HepG2 (cell line): Measurements from ENCODE around the gene CELF2. TPM values are rescaled to one million over a fixed set of nuclear protein-coding genes. Genes with fewer than 3 reads are reported as not detected.

Source experiments
- ATAC-seq: fragments of 200-7000 bp; cut with Tn5 transposase; 3 replicates; pipeline ENCODE4 v1.9.1; 2020; ENCODE audit warnings: mild to moderate bottlenecking, moderate library complexity
- BruUV-seq: library from RNA; stranded (reverse); fragments of 400-500 nt; replicated peaks from 2 replicates; lab custom pipeline; 2021; lab: Mats Ljungman, UMichigan
- CTCF ChIA-PET: fragments of 300-600 bp; formaldehyde crosslinking; extraction: SDS; loops from one replicate; lab custom pipeline; 2021; ENCODE audit warnings: low total read pairs, inconsistent platforms, low intra/inter-chr PET ratio; lab: Yijun Ruan, JAX
- POLR2A ChIA-PET: fragments of 350-600 bp; sonication (Branson Sonifier 250); formaldehyde crosslinking; loops from one replicate; lab custom pipeline; 2020; ENCODE audit warnings: antibody characterized with exemption, inconsistent platforms; lab: Yijun Ruan, JAX
- DNase-seq: peaks from one replicate; pipeline ENCODE4 v3.0.0-alpha.2; 2015; ENCODE audit warnings: low spot score
- FAIRE-seq: peaks from 3 replicates; lab custom pipeline; 2011; peaks lifted over from hg19 to GRCh38; lab: Jason Lieb, UNC
- H2AFZ ChIP-seq: one replicate; pipeline ENCODE4 v1.6.1; 2011; ENCODE audit warnings: low read length, inconsistent platforms
- H3K27ac ChIP-seq: fragments of 300-600 bp; 3 replicates; pipeline ENCODE4 v1.8.0; 2011; ENCODE audit warnings: mixed run types, mild to moderate bottlenecking, mixed read lengths, low read length, inconsistent platforms; ENCODE audit not compliant: insufficient read depth; ENCODE audit errors: extremely low read length
- H3K27me3 ChIP-seq, 2 experiments: fragments of 200-600 bp in 1 of 2; 2 replicates in 1 of 2; 3 replicates in 1 of 2; pipeline versions ENCODE4 v1.6.0 to v1.8.0; 2011; ENCODE audit warnings: low read length in 2 of 2, mild to moderate bottlenecking in 2 of 2, moderate library complexity in 2 of 2, inconsistent platforms in 1 of 2; ENCODE audit not compliant: insufficient read depth in 2 of 2, control insufficient read depth in 1 of 2
- H3K36me3 ChIP-seq, 2 experiments: fragments of 200-600 bp in 1 of 2; replicated peaks in 1 of 2; 2 replicates in 1 of 2; 3 replicates in 1 of 2; pipeline versions ENCODE4 v1.5.1 to v1.8.0; 2011; ENCODE audit warnings: low read length in 2 of 2, inconsistent platforms in 1 of 2; ENCODE audit not compliant: insufficient read depth in 2 of 2, control insufficient read depth in 1 of 2
- H3K4me1 ChIP-seq: 2 replicates; pipeline ENCODE4 v1.5.1; 2012; ENCODE audit warnings: low read length, inconsistent platforms; ENCODE audit not compliant: insufficient read depth
- H3K4me2 ChIP-seq: 2 replicates; pipeline ENCODE4 v1.6.0; 2011; ENCODE audit warnings: low read depth, low read length, inconsistent platforms
- H3K4me3 ChIP-seq, 3 experiments: fragments of 200-600 bp in 1 of 3; sonication (generic), shearing (Covaris generic) in 1 of 3; replicated peaks in 1 of 3; 2 replicates each; pipeline ENCODE4 v1.5.1; 2011 to 2016; ENCODE audit warnings: low read length in 3 of 3, inconsistent platforms in 2 of 3, low read depth in 2 of 3, mild to moderate bottlenecking in 2 of 3, control low read depth in 1 of 3, mixed read lengths in 1 of 3; ENCODE audit not compliant: insufficient read depth in 1 of 3
- H3K79me2 ChIP-seq: one replicate; pipeline ENCODE4 v1.6.1; 2011; ENCODE audit warnings: low read length, inconsistent platforms; ENCODE audit not compliant: insufficient read depth
- H3K9ac ChIP-seq: 2 replicates; pipeline ENCODE4 v1.6.0; 2011; ENCODE audit warnings: mild to moderate bottlenecking, low read depth, low read length, inconsistent platforms; ENCODE audit not compliant: insufficient read depth
- H3K9me3 ChIP-seq: 2 replicates; pipeline ENCODE4 v1.5.1; 2012; ENCODE audit warnings: mild to moderate bottlenecking, low read length
- H4K20me1 ChIP-seq: 2 replicates; pipeline ENCODE4 v1.6.0; 2011; ENCODE audit warnings: inconsistent platforms, mild to moderate bottlenecking, low read length, moderate library complexity; ENCODE audit not compliant: insufficient read depth
- LRRFIP1 ChIP-seq: sonication (generic); formaldehyde crosslinking; conservative IDR thresholded peaks from 2 replicates; pipeline ENCODE4 v1.4.0; 2020; ENCODE audit warnings: missing genetic modification reagents
- YEATS4 ChIP-seq: sonication (generic); formaldehyde crosslinking; IDR thresholded peaks from 2 replicates; pipeline ENCODE4 v1.4.0; 2020; ENCODE audit warnings: missing genetic modification reagents, borderline replicate concordance
- ZNF331 ChIP-seq: sonication (generic); formaldehyde crosslinking; IDR thresholded peaks from 2 replicates; pipeline ENCODE4 v1.4.0; 2020; ENCODE audit warnings: missing genetic modification reagents
- WGBS: methylation state at CpG from one replicate; pipeline ENCODE4 v1.1.6; 2017; ENCODE audit warnings: low lambda C conversion rate; 5-methylcytosine and 5-hydroxymethylcytosine counted together
- in situ Hi-C: cut with HindIII; loops from 2 replicates; pipeline ENCODE4 v1.10.0; 2017; ENCODE audit warnings: low pct_unique_long_range_greater_than_20kb; ENCODE audit not compliant: extremely low pct_ligation_motif_present
- intact Hi-C: fragments of 100-400 bp; cut with micrococcal nuclease; formaldehyde crosslinking; loops from one replicate; pipeline ENCODE4 v1.10.0; 2022; ENCODE audit not compliant: unreplicated experiment
- polyA plus RNA-seq, 8 experiments: library from polyadenylated mRNA; depleted of rRNA in 3 of 8; stranded (reverse) in 7 of 8; unstranded in 1 of 8; fragments of >200 nt; fragmentation: Illumina TruSeq in 4 of 8; extraction: Trizol in 4 of 8; gene quantifications; 2 replicates each; pipeline versions ENCODE4 v1.2.1 to v1.2.3, GENCODE V29; 2011 to 2016; ENCODE audit warnings: low read depth in 4 of 8, missing spikeins in 1 of 8, mixed read lengths in 1 of 8; ENCODE audit not compliant: insufficient read depth in 1 of 8
- total RNA-seq, 5 experiments: library from RNA; depleted of rRNA; stranded (reverse); fragments of >200 nt; fragmentation: Illumina TruSeq; extraction: Trizol; gene quantifications; 2 replicates each; pipeline ENCODE4 v1.2.3, GENCODE V29; 2016; ENCODE audit warnings: low read depth in 1 of 5
- TF ChIP-seq, protein P1 (sequence below): IDR thresholded peaks from 2 replicates; pipeline ENCODE4 v1.6.1; 2016; ENCODE audit warnings: low read depth, borderline replicate concordance
- TF ChIP-seq, protein P2 (sequence below): sonication (generic); formaldehyde crosslinking; IDR thresholded peaks from 2 replicates; pipeline ENCODE4 v1.5.0; 2020; ENCODE audit warnings: mild to moderate bottlenecking, missing genetic modification reagents, borderline replicate concordance

The CELF2 gene
- total and polyA plus RNA-seq, 2 of the 13 experiments (the other 11 are each of a cell fraction or from before 2014, with no cell fraction given): not detected

GRCh38 chr10:11237571-11237970 lies 219.9 kb downstream of the CELF2 start (continued):
- TF ChIP-seq, protein P1, sequence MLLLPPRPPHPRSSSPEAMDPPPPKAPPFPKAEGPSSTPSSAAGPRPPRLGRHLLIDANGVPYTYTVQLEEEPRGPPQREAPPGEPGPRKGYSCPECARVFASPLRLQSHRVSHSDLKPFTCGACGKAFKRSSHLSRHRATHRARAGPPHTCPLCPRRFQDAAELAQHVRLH: no peak

- intact Hi-C loops: no loop called here
- Histone ChIP-seq H3K4me2 (no peak overlapping the region), H2AFZ (no peak overlapping the region), H4K20me1 (no peaks in the 10 kb centered on the region), H3K27ac (no peak overlapping the region), H3K9ac (no peak overlapping the region), H3K36me3 (no peaks in the 10 kb centered on the region), H3K27me3 (peaks cover 1 to 26% of the 10 kb centered on the region in 2 experiments; a peak in 3 of 5 replicates), H3K79me2 (no peaks in the 10 kb centered on the region), H3K4me1 (no peaks in the 10 kb centered on the region), H3K9me3 (no peaks in the 10 kb centered on the region), H3K4me3 (no peak overlapping the region)
- no peak for ATAC-seq
- WGBS: 7% methylated on average over 4 of the region's 4 CpGs
- no TSS peak for BruUV-seq
- ChIA-PET POLR2A (no interaction called here), CTCF (no interaction called here)
- no peak for TF ChIP-seq ZNF331 (CRISPR knock-in tag)
- FAIRE-seq: no peak
- in situ Hi-C loops: no loop called here
- no peak for DNase-seq
Observed at GRCh38 chr10:11238893-11239292, 221.2 kb downstream of the CELF2 start.

DNA sequence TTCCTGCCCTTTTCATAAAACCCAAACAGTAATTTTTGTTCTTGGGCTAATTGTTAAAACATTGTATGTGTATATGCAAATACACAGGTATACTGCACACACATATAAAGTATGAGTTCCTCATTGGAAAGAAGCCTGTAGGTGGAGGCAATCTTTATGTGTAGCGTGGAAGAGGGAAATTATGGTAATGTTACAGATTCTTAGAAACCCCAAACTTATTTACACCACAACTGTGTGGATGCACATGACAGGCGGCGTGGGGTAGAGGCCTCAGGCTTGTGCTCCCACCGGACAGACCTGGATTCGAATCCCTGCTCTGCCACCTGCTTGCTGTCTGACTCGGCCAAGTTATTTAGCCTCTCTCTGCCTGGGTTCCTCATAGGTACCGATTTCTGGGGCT lies 223.0 kb downstream of the CELF2 start:
- CTCF ChIA-PET: no interaction called here
- POLR2A ChIA-PET: no interaction called here
- intact Hi-C loops: no loop called here
- no peak for FAIRE-seq
- H2AFZ ChIP-seq: no peak overlapping the region
- BruUV-seq: no TSS peak
- WGBS: 5% methylated on average over 7 of the region's 7 CpGs
- H4K20me1 ChIP-seq: no peaks in the 10 kb centered on the region
- H3K27ac ChIP-seq: no peak overlapping the region
- H3K79me2 ChIP-seq: no peaks in the 10 kb centered on the region
- TF ChIP-seq, protein P2, sequence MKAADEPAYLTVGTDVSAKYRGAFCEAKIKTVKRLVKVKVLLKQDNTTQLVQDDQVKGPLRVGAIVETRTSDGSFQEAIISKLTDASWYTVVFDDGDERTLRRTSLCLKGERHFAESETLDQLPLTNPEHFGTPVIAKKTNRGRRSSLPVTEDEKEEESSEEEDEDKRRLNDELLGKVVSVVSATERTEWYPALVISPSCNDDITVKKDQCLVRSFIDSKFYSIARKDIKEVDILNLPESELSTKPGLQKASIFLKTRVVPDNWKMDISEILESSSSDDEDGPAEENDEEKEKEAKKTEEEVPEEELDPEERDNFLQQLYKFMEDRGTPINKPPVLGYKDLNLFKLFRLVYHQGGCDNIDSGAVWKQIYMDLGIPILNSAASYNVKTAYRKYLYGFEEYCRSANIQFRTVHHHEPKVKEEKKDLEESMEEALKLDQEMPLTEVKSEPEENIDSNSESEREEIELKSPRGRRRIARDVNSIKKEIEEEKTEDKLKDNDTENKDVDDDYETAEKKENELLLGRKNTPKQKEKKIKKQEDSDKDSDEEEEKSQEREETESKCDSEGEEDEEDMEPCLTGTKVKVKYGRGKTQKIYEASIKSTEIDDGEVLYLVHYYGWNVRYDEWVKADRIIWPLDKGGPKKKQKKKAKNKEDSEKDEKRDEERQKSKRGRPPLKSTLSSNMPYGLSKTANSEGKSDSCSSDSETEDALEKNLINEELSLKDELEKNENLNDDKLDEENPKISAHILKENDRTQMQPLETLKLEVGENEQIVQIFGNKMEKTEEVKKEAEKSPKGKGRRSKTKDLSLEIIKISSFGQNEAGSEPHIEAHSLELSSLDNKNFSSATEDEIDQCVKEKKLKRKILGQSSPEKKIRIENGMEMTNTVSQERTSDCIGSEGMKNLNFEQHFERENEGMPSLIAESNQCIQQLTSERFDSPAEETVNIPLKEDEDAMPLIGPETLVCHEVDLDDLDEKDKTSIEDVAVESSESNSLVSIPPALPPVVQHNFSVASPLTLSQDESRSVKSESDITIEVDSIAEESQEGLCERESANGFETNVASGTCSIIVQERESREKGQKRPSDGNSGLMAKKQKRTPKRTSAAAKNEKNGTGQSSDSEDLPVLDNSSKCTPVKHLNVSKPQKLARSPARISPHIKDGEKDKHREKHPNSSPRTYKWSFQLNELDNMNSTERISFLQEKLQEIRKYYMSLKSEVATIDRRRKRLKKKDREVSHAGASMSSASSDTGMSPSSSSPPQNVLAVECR (CRISPR knock-in tag): no peak
- no peak for TF ChIP-seq YEATS4
- no peak for TF ChIP-seq LRRFIP1 (CRISPR knock-in tag)
- TF ChIP-seq, all 625 proteins: peak for 0
- Histone ChIP-seq H3K4me3 (no peak overlapping the region), H3K4me1 (no peaks in the 10 kb centered on the region), H3K9ac (no peak overlapping the region), H3K36me3 (no peaks in the 10 kb centered on the region), H3K9me3 (no peaks in the 10 kb centered on the region), H3K4me2 (no peak overlapping the region), H3K27me3 (peaks cover 3 to 33% of the 10 kb centered on the region in 2 experiments; a peak in 3 of 5 replicates)
- DNase-seq (no peak), ATAC-seq (no peak)
- in situ Hi-C loops: no loop called here
